IMR-90 (cell line): ENCODE results near the gene COL5A1.

Experiments
- BHLHE40 ChIP-seq: fragments of 150-350 bp; IDR thresholded peaks from 2 replicates; pipeline ENCODE4 v1.6.1; 2016; ENCODE audit warnings: mild to moderate bottlenecking, low read depth, low read length
- CEBPB ChIP-seq: IDR thresholded peaks from 2 replicates; pipeline ENCODE4 v1.6.1; 2012; ENCODE audit warnings: low read depth, low read length, improper control_type of control experiment
- CTCF ChIP-seq: conservative IDR thresholded peaks from 2 replicates; pipeline ENCODE4 v1.5.1; 2012; ENCODE audit warnings: mild to moderate bottlenecking, low read depth, low read length, improper control_type of control experiment
- ELK1 ChIP-seq: fragments of 150-350 bp; IDR thresholded peaks from 2 replicates; pipeline ENCODE4 v1.6.1; 2016; ENCODE audit warnings: low read depth, mild to moderate bottlenecking, low read length, moderate library complexity, borderline replicate concordance
- MAZ ChIP-seq: IDR thresholded peaks from 2 replicates; pipeline ENCODE4 v1.6.1; 2012; ENCODE audit warnings: low read depth, mild to moderate bottlenecking, low read length, improper control_type of control experiment, moderate library complexity, borderline replicate concordance
- POLR2A ChIP-seq: IDR thresholded peaks from 2 replicates; pipeline ENCODE4 v1.6.1; 2012; ENCODE audit warnings: mild to moderate bottlenecking, low read depth, low read length
- RCOR1 ChIP-seq: IDR thresholded peaks from 2 replicates; pipeline ENCODE4 v1.6.1; 2012; ENCODE audit warnings: mild to moderate bottlenecking, low read length, improper control_type of control experiment; ENCODE audit not compliant: insufficient replicate concordance

DNA sequence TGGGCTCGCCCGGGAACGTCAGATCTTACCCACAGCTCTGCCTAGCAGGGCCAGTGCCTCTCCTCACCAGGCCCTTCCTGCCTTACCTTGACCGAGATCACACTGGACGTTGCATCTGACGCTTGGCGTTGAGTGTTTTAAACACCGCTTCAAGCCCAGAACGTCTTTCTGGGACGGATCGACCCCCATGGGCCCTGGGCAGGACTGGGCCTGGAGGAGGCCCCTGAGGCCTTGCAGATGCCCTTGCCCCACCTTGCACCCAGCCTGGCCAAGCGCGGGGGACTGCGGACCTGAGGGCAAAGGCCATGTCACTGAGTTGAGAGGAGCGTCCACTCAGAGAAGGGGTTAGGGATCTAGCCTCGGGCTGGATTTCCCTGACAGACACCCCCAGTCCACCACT is 174.7 kb downstream of the COL5A1 start:
- TF ChIP-seq RCOR1: no peak
- no peak for TF ChIP-seq CEBPB
- no peak for TF ChIP-seq POLR2A
- no peak for TF ChIP-seq CTCF
- no peak for TF ChIP-seq ELK1
- TF ChIP-seq BHLHE40: no peak
- no peak for TF ChIP-seq MAZ
